HG03175 (cell line): ENCODE data around the gene DGKG.
A peak's percentile ranks its signal among the peaks of the same experiment; 100 is the strongest.

Experiments used
- ATAC-seq: cut with Tn5 transposase; IDR thresholded peaks from one replicate; pipeline ENCODE4 v1.9.1; 2021; ENCODE audit warnings: mild to moderate bottlenecking, moderate library complexity; ENCODE audit not compliant: unreplicated experiment

DGKG gene

DNA sequence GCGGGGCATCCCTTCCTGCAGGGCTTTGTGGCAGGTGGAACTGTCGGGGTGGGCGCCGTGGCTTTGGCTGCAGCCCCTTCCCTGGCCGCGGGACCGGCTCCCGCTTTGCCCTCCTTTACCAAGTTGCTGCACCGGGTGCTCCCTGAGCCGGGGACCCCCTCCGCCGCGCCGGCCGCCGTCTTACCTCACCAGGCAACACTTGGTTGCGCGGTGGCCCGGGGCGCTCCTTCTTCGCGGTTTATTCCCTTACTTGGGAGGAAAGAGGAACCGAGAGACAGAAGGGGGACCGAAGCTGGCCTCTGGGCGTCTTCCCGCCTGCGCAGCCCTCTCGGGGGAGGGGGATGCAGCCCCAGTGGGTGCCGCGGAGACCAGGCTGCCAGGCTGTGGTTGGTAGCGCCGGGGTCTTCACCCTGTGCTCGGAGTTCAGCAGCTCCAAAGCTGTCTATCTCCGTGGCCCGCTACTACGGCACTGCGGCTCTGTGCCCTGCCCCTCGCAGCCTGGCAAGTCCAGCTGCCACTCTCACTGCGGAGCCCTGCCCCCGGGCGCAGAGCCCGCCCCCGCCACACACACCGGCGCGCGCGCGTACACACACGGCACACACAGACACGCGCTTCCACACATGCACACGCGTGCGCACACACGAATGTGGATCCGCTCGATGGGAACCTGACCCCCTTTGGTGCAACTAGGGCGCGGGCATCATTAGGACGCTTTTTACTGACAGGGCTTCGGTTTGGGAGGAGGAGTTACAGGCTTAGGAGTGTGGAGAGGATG, at the start of gene DGKG:
Gene DGKG, minus strand, starts transcription at position 473 of the 775 bp plus-strand sequence. CDS start 41,775 bp downstream, outside the sequence.
- peak; percentile 62 for ATAC-seq

DNA sequence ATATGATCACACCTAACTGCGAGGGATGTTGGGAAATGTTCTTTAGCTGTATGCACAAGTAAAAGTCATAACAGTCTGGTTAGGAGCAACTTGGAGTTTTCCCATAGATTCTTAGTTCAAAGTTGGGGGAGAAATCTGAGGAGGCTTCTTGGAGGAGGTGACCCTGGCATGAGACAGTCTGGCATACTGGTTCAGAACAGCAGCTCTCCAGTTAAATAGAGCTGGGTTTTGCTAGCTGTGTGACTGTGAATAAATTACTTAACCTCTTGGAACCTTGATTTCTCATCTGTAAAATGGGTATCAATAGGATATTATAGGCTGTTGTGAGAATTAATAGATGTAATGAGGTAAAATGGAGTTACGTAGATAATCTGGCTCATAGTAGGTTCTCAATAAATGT, 49.1 kb upstream of the DGKG start:
- ATAC-seq: no peak

DNA sequence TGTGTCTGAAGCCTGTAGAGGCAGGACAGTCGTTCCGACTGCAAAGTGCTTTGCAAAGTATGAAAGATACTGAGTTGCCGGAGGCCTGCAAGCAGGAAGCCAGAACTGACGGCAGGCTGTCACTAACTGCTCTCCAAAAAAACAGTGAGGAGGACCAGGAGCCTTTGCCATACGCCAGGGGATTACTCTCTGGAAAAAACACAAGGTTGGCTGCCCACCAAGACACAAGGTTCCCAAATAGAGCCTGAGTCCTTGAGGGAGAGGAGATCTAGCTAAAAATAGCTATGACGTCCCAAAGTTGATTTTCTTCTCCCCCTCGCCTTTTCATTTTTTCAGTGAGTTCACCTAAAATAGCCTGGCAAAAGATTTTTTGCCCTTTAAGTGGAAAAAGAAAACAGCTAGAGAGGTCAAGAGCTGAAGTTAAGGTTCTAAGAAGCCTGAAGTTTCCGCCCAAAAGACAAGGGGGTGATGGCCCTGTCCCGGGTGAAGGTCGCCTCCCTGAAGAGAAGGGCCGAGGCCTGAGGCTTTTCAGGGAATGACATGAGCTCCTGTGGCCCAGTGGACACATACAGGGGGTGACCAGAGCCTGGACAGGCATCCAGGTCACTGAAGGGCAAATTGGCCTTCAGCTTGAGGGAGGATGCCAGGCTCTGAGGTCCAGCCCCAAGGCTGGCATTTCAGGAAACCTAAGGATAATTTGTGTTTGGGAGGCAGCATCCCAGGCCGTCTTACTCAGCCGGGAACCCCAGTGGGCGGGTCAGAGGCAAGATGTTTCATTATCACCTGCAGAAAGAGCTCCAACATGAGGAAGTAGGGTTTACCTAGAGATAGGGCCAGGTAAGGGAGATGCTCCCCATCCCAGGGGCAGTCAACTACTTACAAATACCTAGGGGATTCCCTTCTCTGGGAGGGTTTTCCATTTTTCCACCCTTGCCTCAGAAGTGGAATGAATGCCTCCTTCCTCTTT, 44.9 kb upstream of the DGKG start:
- no peak for ATAC-seq

DNA sequence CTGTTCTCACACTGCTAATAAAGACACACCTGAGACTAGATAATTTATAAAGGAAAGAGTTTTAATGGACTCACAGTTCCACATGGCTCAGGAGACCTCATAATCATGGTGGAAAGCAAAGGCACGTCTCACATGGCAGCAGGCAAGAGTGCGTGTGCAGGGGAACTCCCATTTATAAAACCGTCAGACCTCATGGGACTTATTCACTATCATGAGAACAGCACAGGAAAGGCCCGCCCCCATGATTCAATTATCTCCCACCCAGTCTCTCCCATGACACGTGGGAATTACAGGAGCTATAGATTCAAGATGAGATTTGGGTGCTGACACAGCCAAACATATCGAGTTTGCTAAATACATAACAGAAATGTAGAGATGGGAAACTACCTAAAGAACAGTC, 39.5 kb upstream of the DGKG start:
- ATAC-seq: no peak

DNA sequence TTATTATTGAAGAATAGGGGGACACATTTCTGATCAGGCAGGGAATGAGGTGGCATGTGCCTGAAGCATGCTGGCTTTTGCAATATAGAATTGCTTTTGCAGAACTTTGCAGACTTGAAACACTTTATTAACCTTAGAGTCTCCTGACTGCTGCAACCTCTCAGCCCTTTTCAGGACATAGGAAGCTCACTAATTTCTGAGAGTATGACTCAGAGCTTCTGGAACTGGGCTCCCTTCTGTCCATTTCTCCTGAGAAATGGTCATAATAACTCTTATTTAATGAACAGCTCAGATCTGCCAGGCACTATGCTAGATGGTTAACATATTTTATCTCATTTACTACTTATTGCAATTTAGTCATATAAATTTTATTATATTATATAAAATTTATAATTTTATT, 38.6 kb upstream of the DGKG start:
- ATAC-seq: no peak

DNA sequence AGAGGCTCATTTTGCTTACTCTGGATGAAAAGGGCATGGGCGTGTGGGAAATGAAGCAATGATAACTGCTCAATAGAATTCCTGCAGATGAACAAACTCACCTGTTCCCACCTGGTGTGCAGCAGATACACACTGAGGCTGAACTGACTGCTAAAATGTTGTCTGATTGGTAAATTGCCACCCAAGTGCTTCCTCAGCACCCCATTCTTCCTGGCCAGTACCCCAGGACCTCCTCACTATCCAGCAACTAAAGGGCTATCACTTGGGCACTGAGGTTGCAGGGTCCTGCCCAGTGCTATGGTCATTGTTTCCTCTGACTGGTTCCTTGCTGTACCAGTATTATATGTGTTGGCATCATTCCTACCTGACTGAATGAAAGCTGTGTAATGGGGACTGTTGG, 38.0 kb upstream of the DGKG start:
- ATAC-seq: no peak

DNA sequence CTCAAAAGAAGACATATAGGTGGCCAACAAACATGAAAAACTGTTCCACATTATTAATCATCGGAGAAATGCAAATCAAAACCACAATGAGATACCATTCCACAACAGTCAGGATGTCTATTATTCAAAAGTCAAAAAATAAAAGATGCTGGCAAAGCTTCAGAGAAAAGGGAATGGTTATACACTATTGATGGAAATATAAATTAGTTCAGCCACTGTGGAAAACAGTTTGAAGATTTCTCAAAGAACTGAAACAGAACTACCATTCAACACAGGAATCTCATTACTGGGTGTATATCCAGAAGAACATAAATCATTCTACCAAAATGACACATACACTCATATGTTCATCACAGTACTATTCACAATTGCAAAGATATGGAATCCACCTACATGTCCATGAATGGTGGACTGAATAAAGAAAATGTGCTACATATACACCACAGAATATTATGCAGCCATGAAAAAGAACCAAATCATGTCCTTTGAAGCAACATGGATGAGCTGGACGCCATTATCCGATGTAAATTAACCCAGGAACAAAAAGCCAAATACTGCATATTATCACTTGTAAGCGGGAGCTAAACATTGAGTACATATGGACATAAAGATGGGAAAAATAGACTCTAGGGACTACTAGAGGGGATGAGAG, 32.7 kb upstream of the DGKG start:
- no peak for ATAC-seq

DNA sequence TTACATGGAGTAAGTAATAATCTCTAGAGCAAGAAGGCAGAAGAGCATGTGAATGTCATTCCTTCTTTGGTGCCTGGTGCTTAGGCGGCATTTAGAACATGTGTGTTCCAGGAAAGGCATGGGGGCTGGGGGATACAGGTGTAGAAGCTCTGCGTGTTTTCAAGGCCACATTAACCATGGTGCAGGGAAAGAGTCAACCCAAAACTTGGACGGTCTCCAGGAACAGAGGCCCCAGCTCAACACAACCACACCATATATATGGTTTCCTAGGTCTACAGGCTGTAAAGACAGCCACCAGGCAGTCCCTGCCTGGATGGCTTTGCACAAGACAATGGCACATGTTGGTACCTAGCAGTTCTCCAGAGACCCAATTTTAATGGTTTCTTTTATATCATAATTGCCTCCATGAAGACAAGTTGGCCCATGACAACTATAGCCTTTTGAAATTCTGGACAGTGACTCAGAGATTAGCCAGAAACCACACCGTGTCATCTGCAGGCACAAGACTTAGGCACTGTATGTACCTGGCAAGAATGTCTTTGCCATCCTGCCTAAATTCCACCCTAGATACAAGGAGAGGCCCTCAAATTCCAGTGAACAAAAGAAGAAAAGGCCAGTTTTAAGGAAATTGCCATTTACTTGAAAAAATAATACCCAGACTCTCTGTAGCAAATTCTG, 25.0 kb upstream of the DGKG start:
- no peak for ATAC-seq

DNA sequence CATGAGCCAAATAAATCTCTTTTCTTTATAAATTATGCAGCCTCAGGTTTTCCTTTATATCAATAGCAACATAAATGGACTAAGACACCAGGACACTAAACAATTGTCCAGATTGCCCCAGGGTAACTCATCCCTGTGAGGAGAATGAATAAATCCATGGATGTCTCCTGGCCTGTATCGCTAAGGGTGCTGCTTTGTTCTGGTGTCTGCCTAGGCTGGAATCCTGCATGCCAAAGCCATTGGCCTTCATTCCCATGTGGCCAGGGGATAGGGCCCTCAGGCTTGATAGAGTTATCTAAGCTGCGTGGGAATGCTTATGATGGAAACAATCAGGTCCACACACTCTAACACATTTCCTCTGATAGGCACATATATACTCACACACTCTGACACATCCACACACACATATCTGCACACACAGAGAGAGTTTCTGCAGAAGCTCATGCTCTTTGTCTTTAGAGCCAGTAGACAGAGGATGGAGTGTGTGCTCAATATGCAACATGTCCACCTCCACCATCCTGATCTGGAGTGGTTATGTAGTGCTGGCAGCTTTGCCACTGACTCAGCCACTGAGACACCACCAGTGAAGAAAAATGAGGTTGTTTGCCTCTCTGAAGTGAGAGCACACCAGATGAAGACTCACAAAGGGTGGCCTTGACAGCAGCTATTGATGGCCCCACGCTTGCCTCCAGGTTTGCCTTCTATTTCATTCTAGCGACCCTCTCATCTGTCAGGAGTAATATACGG, 24.0 kb upstream of the DGKG start:
- ATAC-seq: no peak

DNA sequence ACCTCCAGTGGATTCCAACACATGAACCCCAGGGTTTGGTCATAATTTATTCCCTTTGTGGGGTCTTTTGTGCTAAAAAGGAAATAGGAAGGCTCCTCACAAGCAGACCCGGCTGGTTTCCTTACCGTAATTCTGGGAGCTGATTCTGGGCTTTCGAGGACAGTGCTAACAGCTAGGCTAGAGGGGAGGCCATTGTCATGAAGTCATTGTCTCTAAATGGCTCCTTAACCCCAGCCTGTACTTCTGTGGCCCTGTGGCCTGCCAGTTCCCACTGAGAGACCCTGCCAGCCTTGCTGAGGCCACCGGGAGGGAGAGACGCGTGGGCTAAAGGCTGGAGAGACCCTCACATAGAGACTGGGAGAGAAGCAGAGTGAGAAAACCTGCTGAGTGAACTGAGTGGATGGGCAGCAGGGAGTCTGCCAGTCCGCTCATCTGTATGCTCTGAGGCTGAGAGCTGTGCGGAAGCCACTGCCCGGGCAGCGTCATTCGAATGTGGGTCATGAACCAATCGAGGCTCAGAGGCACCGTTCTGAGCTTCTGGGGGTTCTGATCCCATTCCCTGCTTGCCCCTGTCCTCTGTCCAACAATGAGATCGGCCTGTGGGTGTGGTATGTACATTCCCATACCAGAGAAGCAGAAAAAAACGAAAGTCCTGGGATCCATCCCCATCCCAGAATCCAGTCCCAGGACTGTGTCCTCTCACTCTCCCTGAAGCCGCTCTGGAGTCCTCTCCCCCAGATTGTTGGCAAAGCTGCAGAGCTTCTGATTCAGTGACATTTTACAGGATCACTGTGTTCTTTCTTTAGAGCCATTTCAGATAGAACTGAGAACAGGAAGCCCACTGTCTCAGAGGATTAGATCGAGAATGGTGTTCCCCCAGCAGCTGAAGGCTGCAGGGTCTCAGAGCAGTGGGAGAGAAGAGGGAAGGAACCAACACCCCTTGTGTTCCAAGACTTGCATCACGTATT, 21.3 kb upstream of the DGKG start:
- no peak for ATAC-seq

DNA sequence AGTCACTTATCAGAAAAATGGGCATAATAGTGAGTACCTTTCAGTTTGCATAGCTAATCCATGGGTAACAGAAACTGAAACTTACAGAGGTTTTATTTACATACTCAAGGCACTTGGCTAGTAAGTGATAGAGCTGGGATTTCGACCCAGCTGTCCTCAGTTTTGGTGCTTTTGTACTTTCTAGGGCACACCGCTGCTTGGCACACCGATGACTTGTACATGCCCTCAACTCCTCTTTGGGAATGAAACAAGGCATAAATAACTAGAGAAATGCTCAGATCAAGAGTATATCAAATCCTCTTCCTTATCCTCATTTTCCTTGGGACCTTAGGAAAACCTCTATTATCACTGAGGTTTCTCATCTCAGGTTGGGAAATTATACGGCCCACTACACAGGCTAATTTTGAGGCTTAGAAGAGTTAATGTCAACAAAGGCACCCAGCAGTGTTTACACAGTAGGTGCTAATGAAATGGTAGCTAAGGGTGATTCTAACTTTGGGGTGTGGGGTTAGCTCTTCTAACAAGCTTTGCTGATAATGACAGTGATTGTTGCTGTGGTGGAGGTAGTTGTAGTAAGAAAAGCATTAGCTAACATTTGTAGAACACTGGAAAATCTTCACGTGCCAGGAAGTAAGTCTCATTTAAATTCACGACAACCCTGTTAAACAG, 20.3 kb upstream of the DGKG start:
- ATAC-seq: peak; percentile 55

DNA sequence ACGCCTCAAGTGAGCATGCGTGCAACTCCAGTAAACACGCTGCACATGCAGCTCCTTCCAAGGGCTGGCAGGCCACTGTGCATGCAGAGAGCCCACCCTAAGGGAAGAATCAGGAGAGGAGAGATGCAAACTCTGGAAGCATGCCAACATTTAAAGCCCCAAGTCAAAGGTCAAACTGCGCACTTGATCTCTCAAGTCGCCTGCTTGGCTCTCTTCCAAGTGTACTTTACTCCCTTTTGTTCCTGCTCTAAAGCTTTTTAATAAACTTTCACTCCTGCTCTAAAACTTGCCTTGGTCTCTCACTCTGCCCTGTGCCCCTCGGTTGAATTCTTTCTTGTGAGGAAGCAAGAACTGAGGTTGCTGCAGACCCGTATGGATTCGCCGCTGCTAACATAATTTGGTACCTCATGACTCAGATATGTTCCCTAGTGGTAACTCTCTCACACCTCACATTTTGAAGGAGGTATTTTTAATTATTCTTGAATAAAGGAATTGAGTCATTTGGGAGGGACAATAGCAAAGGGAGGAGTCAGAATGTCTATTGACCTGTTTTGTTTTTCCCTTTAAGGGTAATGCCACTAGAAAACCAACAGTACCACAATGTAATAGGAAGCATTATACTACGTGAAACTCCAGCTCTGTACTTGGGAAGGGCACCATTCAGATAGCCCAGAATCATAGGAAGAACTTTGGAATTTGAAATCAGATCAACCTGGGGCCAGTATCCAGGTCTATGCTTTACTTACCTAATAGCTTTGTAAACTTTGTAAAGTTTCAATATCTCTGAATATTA, 19.6 kb upstream of the DGKG start:
- ATAC-seq: peak; percentile 5

DNA sequence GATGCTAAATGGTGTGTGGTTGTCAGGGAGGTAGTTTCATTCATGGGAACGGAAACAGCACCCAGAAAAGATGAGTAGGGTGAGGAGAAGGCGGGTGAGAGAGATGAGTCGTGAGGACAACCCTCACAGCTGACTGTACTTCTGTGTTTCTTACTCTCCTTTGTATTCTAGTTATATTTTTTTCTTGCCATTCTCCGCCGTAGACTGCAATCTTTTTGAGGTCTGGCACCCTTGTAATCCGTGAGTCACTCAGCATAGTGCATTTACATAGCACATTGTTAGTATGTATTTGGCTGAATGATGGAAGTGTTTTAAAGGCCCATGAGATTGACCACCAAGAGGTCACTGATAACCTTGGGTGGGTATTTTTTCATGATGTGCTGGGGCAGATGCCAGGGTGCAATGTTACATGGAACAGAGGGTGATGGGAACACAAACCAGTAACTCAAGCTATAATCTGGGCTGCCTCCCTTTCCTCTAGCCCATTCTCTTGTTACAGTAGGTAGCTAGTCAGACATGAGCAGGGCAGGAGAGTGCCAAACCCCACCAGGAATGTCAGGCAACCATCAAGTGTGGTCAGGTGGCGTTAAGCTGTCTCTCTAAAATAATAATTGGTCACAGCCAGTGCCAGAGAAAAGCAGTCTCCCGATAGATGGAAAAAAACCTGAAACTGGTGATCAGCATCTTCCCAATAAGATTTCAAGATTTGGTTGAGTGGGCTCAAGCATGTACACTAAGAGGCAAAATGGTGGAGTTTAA, 18.8 kb upstream of the DGKG start:
- no peak for ATAC-seq

DNA sequence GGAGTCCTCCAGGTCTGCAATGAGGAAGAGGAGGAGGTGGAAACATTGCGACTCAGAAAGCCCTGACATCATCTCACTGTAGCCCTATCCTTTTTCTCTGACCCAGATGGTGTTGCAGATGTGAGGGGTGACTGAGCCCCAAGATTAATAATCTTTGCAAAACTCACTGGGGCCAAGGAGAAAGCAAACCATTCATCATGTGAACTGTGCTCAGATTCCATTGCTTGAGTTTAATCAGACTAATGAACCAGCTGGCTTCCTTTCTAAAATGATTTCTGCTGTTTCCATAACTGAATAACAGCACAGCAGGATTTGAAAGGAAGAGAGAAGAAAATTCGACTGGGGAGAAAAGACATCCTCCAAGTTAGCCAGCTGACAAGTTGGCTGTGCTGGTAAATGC, 13.4 kb upstream of the DGKG start:
- no peak for ATAC-seq

DNA sequence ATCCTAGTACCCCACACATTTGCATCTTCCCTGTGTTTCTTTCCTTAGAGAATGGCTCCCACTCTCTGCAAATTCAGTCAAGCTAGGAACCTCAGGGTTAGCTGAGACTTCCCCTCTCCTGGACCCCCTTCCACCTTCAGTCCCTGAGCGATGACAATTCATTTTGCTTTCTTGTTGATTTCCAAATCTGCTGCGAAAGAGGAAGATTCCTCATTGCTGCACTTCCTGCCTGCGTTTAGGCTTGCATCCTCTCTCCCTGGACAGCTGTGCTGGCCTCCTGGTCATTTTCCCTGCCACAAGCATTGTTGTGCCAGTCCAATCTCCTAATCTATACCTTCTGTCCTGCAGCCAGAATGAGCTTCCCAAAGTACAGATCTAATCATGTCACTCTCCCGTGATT, 12.3 kb upstream of the DGKG start:
- ATAC-seq: no peak

DNA sequence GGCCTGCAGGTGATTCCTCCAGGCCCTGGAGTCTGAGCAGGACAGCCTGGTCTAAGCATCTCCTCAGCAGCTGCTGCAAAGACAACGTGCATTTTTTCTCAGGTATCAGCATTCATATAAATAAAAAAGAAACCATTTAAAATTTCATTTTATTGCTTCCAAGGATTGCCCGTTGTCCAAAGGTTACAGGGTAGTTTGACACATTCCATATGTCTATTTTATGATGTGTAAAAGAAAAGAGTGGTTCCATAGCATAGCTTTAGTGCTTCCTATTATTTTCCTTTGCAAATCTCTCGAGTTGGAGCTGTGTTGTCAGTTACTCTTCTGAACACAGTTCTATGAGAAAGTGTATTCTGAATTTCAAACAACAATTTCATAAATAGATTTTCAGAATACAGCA, 7.2 kb upstream of the DGKG start:
- ATAC-seq: no peak

DNA sequence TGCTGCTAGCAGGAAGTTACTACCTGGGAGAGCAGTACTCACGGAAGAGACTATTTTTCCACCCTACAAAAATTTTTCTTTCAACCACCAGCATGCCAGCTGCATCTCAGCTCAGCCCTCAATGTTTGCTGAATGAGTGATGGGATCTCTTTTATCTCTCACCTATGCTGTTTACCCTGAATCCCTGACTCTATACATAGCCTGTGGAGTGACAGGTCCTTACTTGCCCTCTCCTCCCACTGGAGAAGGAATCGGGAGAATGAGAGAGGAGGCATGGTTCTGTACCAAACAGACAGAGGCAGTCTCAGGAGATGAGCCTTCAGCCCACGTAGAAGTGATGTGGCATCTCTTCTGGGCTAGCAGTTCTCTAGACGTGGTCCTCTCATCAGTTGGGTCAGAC, 6.7 kb upstream of the DGKG start:
- no peak for ATAC-seq
